K562 (cell line): ENCODE data around the gene ANO9. TPM values are rescaled to one million over a fixed set of nuclear protein-coding genes. Genes with fewer than 3 reads are reported as not detected.

Source experiments
- ATAC-seq: fragments of 200-7000 bp; cut with Tn5 transposase; 3 replicates; pipeline ENCODE4 v1.9.1; 2020; ENCODE audit warnings: moderate library complexity
- BruUV-seq: library from RNA; stranded (reverse); fragments of 400-500 nt; replicated peaks from 2 replicates; lab custom pipeline; 2021; lab: Mats Ljungman, UMichigan
- CTCF ChIA-PET: fragments of 300-600 bp; formaldehyde crosslinking; extraction: SDS; loops from one replicate; lab custom pipeline; 2021; ENCODE audit warnings: low intra/inter-chr PET ratio; lab: Yijun Ruan, JAX
- POLR2A ChIA-PET: fragments of 300-600, 350-650 bp; sonication (Branson Sonifier 250); formaldehyde crosslinking; extraction: SDS; loops from one replicate; lab custom pipeline; 2021; ENCODE audit warnings: antibody characterized with exemption, inconsistent platforms; lab: Yijun Ruan, JAX
- DNase-seq, 4 experiments: peaks; one replicate each; pipeline versions ENCODE4 v3.0.0 to v3.0.0-alpha.2; 2011 to 2018; ENCODE audit warnings: low spot score in 3 of 4, mixed read lengths in 3 of 4; ENCODE audit errors: extremely low read depth in 1 of 4
- FAIRE-seq: peaks from 2 replicates; lab custom pipeline; 2011; peaks lifted over from hg19 to GRCh38; lab: Jason Lieb, UNC
- H2AFZ ChIP-seq: 2 replicates; pipeline ENCODE4 v1.6.0; 2011; ENCODE audit warnings: low read depth, low read length, control low read depth, inconsistent platforms
- H3K27ac ChIP-seq: fragments of 200-600 bp; 3 replicates; pipeline ENCODE4 v1.8.0; 2011; ENCODE audit warnings: low read depth, mild to moderate bottlenecking, control low read depth, inconsistent platforms, low read length, moderate library complexity, mixed read lengths; ENCODE audit errors: extremely low read depth
- H3K27me3 ChIP-seq, 2 experiments: fragments of 300-600 bp in 1 of 2; 2 replicates in 1 of 2; 3 replicates in 1 of 2; pipeline versions ENCODE4 v1.6.0 to v1.8.0; 2011; ENCODE audit warnings: inconsistent platforms in 2 of 2, low read length in 2 of 2, mild to moderate bottlenecking in 1 of 2, mixed read lengths in 1 of 2, moderate library complexity in 1 of 2; ENCODE audit not compliant: control insufficient read depth in 2 of 2, insufficient read depth in 2 of 2
- H3K36me3 ChIP-seq: fragments of 300-600 bp; 3 replicates; pipeline ENCODE4 v1.8.0; 2011; ENCODE audit warnings: mild to moderate bottlenecking, low read length, inconsistent platforms; ENCODE audit not compliant: control insufficient read depth, insufficient read depth
- H3K4me1 ChIP-seq, 2 experiments: fragments of 200-600 bp in 1 of 2; replicated peaks in 1 of 2; 2 replicates in 1 of 2; 3 replicates in 1 of 2; pipeline versions ENCODE4 v1.5.1 to v1.8.0; 2011; ENCODE audit warnings: inconsistent platforms in 2 of 2, low read length in 2 of 2, mild to moderate bottlenecking in 1 of 2, mixed read lengths in 1 of 2, moderate library complexity in 1 of 2; ENCODE audit not compliant: control insufficient read depth in 2 of 2, insufficient read depth in 2 of 2
- H3K4me2 ChIP-seq: 2 replicates; pipeline ENCODE4 v1.6.1; 2011; ENCODE audit warnings: low read length, control low read depth, inconsistent platforms, mixed read lengths; ENCODE audit not compliant: insufficient read depth
- H3K4me3 ChIP-seq: fragments of 200-600 bp; sonication (generic), shearing (Covaris generic); 2 replicates; pipeline ENCODE4 v1.5.1; 2016; ENCODE audit warnings: control low read depth, inconsistent platforms
- H3K79me2 ChIP-seq: fragments of 200-600 bp; 3 replicates; pipeline ENCODE4 v1.8.0; 2011; ENCODE audit warnings: low read length, inconsistent platforms; ENCODE audit not compliant: control insufficient read depth, insufficient read depth
- H3K9ac ChIP-seq, 2 experiments: 2 replicates each; pipeline versions ENCODE4 v1.6.0 to v1.6.1; 2011; ENCODE audit warnings: low read depth in 2 of 2, low read length in 2 of 2, control low read depth in 1 of 2, inconsistent platforms in 1 of 2, mild to moderate bottlenecking in 1 of 2, mixed read lengths in 1 of 2; ENCODE audit not compliant: insufficient read depth in 1 of 2
- H3K9me1 ChIP-seq: one replicate; pipeline ENCODE4 v1.6.0; 2011; ENCODE audit warnings: inconsistent platforms, mild to moderate bottlenecking, low read length, moderate library complexity; ENCODE audit not compliant: control insufficient read depth, insufficient read depth
- H3K9me3 ChIP-seq: replicated peaks from 2 replicates; pipeline ENCODE4 v1.5.1; 2011; ENCODE audit warnings: low read depth, low read length, inconsistent platforms; ENCODE audit not compliant: control insufficient read depth, insufficient read depth
- H4K20me1 ChIP-seq: replicated peaks from 2 replicates; pipeline ENCODE4 v1.6.1; 2011; ENCODE audit warnings: low read length, inconsistent platforms, mixed read lengths; ENCODE audit not compliant: control insufficient read depth, insufficient read depth
- BACH1 ChIP-seq: fragments of 200-800 bp; sonication (Bioruptor generic); IDR thresholded peaks from 2 replicates; pipeline ENCODE4 v1.6.1; 2016; ENCODE audit warnings: missing genetic modification characterization, missing compliant biosample characterization
- ERF ChIP-seq: fragments of 450-650 bp; formaldehyde crosslinking; IDR thresholded peaks from 2 replicates; pipeline ENCODE4 v1.4.0; 2020; ENCODE audit warnings: mild to moderate bottlenecking, mixed read lengths
- GATA2 ChIP-seq: sonication (generic); formaldehyde crosslinking; IDR thresholded peaks from 2 replicates; pipeline ENCODE4 v1.4.0; 2020; ENCODE audit warnings: mild to moderate bottlenecking, missing genetic modification reagents
- HDGF ChIP-seq: fragments of 450-650 bp; IDR thresholded peaks from 2 replicates; pipeline ENCODE4 v1.6.1; 2016
- PHB2 ChIP-seq: fragments of 450-650 bp; IDR thresholded peaks from 2 replicates; pipeline ENCODE4 v1.6.1; 2017; ENCODE audit warnings: low read depth
- SIN3B ChIP-seq: fragments of 450-650 bp; IDR thresholded peaks from 2 replicates; pipeline ENCODE4 v1.6.1; 2017; ENCODE audit warnings: low read depth, mild to moderate bottlenecking, moderate library complexity
- STAT5A ChIP-seq: IDR thresholded peaks from 2 replicates; pipeline ENCODE4 v1.6.1; 2012; ENCODE audit warnings: low read length, inconsistent platforms, borderline replicate concordance
- TAF1 ChIP-seq: IDR thresholded peaks from 2 replicates; pipeline ENCODE4 v1.6.1; 2011; ENCODE audit warnings: mild to moderate bottlenecking, low read length, moderate library complexity; ENCODE audit not compliant: insufficient read depth, control insufficient read depth, severe bottlenecking; ENCODE audit errors: extremely low read depth
- ZNF121 ChIP-seq: sonication (generic); formaldehyde crosslinking; conservative IDR thresholded peaks from 2 replicates; pipeline ENCODE4 v1.8.0; 2022; ENCODE audit warnings: missing genetic modification reagents
- ZNF431 ChIP-seq: sonication (generic); formaldehyde crosslinking; IDR thresholded peaks from 2 replicates; pipeline ENCODE4 v1.8.0; 2022; ENCODE audit warnings: mild to moderate bottlenecking, missing genetic modification reagents
- ZNF561 ChIP-seq: fragments of 450-650 bp; formaldehyde crosslinking; conservative IDR thresholded peaks from 2 replicates; pipeline ENCODE4 v1.4.0; 2020; ENCODE audit warnings: mild to moderate bottlenecking, moderate library complexity
- ZNF830 ChIP-seq: fragments of 250-450 bp; sonication (Bioruptor Pico); IDR thresholded peaks from 2 replicates; pipeline ENCODE4 v1.5.0; 2021; ENCODE audit warnings: mild to moderate bottlenecking
- ZSCAN29 ChIP-seq: fragments of 450-650 bp; IDR thresholded peaks from 2 replicates; pipeline ENCODE4 v1.6.1; 2017
- WGBS: fragments of 100-300 bp; shearing (Covaris generic); methylation state at CpG from one replicate; pipeline ENCODE4 v1.1.6; 2016; ENCODE audit warnings: low coverage, mixed read lengths; ENCODE audit not compliant: insufficient coverage; ENCODE audit errors: missing lambda C conversion rate; 5-methylcytosine and 5-hydroxymethylcytosine counted together
- in situ Hi-C: fragments of 300-500 bp; cut with MboI; formaldehyde crosslinking; loops from 4 replicates; pipeline ENCODE4 v1.15.0; 2018; ENCODE audit warnings: inconsistent platforms, mixed read lengths
- intact Hi-C: fragments of 100-400 bp; cut with micrococcal nuclease; formaldehyde crosslinking; loops from 2 replicates; pipeline ENCODE4 v1.14.2; 2022
- polyA plus RNA-seq, 8 experiments: library from polyadenylated mRNA; depleted of rRNA in 4 of 8; stranded (reverse) in 5 of 8; unstranded in 3 of 8; fragments of >200 nt; fragmentation: Nextera tagmentation in 2 of 8; fragmentation: Illumina TruSeq in 1 of 8; extraction: Ambion mirVana in 2 of 8; extraction: Trizol in 1 of 8; gene quantifications; 2 replicates each; pipeline versions ENCODE4 v1.2.1 to v1.2.3, GENCODE V29; 2011 to 2014; ENCODE audit warnings: inconsistent platforms in 1 of 8, missing spikeins in 1 of 8
- total RNA-seq, 7 experiments: library from RNA; depleted of rRNA in 6 of 7; stranded (reverse); fragments of >200 nt in 6 of 7; fragmentation: Illumina TruSeq in 2 of 7; extraction: Trizol in 2 of 7; gene quantifications; 2 replicates each; pipeline versions ENCODE4 v1.2.1 to v1.2.3, GENCODE V29; 2011 to 2021; ENCODE audit warnings: low replicate concordance in 1 of 7
- TF ChIP-seq, protein P1 (sequence below): sonication (generic); formaldehyde crosslinking; IDR thresholded peaks from 2 replicates; pipeline ENCODE4 v1.8.1; 2022; ENCODE audit warnings: missing genetic modification reagents
- TF ChIP-seq, protein P2 (sequence below): fragments of 450-650 bp; IDR thresholded peaks from 2 replicates; pipeline ENCODE4 v1.6.1; 2016
- TF ChIP-seq, protein P3 (sequence below): fragments of 450-650 bp; IDR thresholded peaks from 2 replicates; pipeline ENCODE4 v1.6.1; 2014; ENCODE audit warnings: low read depth, mild to moderate bottlenecking, moderate library complexity, borderline replicate concordance
- TF ChIP-seq, protein P4 (sequence below): sonication (generic); formaldehyde crosslinking; IDR thresholded peaks from 2 replicates; pipeline ENCODE4 v1.8.1; 2023; ENCODE audit warnings: mild to moderate bottlenecking, missing genetic modification reagents

Gene ANO9
- total and polyA plus RNA-seq, 9 of the 15 experiments (the other 6 are each of a cell fraction or from before 2014, with no cell fraction given) = 0.20 to 14.5 (median 4.5) TPM

DNA sequence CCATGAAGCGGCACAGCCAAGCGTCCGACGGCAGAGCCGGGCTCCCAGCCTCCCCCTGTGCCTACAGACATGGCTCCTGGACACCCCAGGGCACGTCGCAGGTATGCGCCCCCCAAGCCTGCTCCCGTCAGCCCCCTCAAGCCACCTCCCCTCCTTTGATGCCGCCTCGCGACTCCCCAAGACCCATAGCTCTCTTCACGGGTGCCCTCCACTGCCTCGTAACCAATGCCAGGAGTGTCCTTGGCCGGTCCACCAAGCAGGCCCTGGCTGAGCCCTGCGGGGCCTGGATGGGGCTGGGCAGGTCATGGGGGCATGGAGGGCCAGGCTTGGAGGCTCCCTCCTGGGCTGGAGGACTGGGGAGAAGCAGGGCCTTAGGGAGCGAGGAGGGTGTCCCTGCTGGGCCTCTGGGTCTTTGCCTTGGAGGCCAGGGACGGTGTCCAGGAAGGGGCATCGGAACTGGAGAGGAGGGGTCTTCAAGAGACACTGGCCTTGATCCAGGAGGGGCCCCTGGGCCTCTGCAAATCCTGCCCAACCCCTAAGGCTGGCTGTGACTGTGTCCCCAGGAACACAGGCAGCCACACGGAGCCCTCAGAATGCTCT, 9.2 kb downstream of the ANO9 start:
- CTCF ChIA-PET = no interaction called here
- Histone ChIP-seq H3K9me3 (peaks cover 4% of the 10 kb centered on the region; the same call in 1 of the 2 replicates), H4K20me1 (no peaks in the 10 kb centered on the region), H3K27me3 (no peaks in the 10 kb centered on the region), H3K9ac (no peak overlapping the region; a peak in 1 of 4 replicates)
- intact Hi-C loops = no loop called here
- TF ChIP-seq, protein P1, sequence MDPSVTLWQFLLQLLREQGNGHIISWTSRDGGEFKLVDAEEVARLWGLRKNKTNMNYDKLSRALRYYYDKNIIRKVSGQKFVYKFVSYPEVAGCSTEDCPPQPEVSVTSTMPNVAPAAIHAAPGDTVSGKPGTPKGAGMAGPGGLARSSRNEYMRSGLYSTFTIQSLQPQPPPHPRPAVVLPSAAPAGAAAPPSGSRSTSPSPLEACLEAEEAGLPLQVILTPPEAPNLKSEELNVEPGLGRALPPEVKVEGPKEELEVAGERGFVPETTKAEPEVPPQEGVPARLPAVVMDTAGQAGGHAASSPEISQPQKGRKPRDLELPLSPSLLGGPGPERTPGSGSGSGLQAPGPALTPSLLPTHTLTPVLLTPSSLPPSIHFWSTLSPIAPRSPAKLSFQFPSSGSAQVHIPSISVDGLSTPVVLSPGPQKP (CRISPR knock-in tag) = no peak
- TF ChIP-seq ZNF830 (no peak), ZSCAN29 (no peak), ERF (CRISPR knock-in tag) (no peak), ZNF121 (CRISPR knock-in tag) (no peak), BACH1 (tag) (no peak), GATA2 (no peak), SIN3B (no peak), TAF1 (no peak), PHB2 (no peak), ZNF431 (no peak), HDGF (no peak), ZNF561 (CRISPR knock-in tag) (no peak), STAT5A (no peak)
- TF ChIP-seq, protein P2, sequence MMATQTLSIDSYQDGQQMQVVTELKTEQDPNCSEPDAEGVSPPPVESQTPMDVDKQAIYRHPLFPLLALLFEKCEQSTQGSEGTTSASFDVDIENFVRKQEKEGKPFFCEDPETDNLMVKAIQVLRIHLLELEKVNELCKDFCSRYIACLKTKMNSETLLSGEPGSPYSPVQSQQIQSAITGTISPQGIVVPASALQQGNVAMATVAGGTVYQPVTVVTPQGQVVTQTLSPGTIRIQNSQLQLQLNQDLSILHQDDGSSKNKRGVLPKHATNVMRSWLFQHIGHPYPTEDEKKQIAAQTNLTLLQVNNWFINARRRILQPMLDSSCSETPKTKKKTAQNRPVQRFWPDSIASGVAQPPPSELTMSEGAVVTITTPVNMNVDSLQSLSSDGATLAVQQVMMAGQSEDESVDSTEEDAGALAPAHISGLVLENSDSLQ = no peak
- TF ChIP-seq, protein P3, sequence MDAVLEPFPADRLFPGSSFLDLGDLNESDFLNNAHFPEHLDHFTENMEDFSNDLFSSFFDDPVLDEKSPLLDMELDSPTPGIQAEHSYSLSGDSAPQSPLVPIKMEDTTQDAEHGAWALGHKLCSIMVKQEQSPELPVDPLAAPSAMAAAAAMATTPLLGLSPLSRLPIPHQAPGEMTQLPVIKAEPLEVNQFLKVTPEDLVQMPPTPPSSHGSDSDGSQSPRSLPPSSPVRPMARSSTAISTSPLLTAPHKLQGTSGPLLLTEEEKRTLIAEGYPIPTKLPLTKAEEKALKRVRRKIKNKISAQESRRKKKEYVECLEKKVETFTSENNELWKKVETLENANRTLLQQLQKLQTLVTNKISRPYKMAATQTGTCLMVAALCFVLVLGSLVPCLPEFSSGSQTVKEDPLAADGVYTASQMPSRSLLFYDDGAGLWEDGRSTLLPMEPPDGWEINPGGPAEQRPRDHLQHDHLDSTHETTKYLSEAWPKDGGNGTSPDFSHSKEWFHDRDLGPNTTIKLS = no peak
- TF ChIP-seq, protein P4, sequence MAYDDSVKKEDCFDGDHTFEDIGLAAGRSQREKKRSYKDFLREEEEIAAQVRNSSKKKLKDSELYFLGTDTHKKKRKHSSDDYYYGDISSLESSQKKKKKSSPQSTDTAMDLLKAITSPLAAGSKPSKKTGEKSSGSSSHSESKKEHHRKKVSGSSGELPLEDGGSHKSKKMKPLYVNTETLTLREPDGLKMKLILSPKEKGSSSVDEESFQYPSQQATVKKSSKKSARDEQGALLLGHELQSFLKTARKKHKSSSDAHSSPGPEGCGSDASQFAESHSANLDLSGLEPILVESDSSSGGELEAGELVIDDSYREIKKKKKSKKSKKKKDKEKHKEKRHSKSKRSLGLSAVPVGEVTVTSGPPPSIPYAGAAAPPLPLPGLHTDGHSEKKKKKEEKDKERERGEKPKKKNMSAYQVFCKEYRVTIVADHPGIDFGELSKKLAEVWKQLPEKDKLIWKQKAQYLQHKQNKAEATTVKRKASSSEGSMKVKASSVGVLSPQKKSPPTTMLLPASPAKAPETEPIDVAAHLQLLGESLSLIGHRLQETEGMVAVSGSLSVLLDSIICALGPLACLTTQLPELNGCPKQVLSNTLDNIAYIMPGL (CRISPR knock-in tag) = no peak
- TF ChIP-seq, all 486 proteins: peak for 0
- Histone ChIP-seq H3K4me3 (no peak overlapping the region), H3K27ac (no peak overlapping the region), H3K4me2 (no peak overlapping the region), H3K36me3 (no peaks in the 10 kb centered on the region), H3K79me2 (no peaks in the 10 kb centered on the region), H3K4me1 (peaks cover 0 to 42% of the 10 kb centered on the region in 2 experiments; a peak in 2 of 5 replicates), H3K9me1 (no peaks in the 10 kb centered on the region), H2AFZ (no peak overlapping the region)
- WGBS = 74% methylated on average over 19 of the region's 20 CpGs
- in situ Hi-C loops = no loop called here
- FAIRE-seq (no peak), ATAC-seq (no peak), DNase-seq (no peak)
- POLR2A ChIA-PET = interaction anchor here (0.5 to 0.6 kb wide), 3 partner anchors 44 to 234 kb away, joined by 3 to 4 read pairs (median 4); no protein-coding TSS in a partner anchor
- BruUV-seq = no TSS peak
